K562 (cell line): ENCODE measurements around the gene CTBP2. TPM values are rescaled to one million over a fixed set of nuclear protein-coding genes. Genes with fewer than 3 reads are reported as not detected.

ENCODE experiments used
- ATAC-seq: fragments of 200-7000 bp; cut with Tn5 transposase; 3 replicates; pipeline ENCODE4 v1.9.1; 2020; ENCODE audit warnings: moderate library complexity
- BruUV-seq: library from RNA; stranded (reverse); fragments of 400-500 nt; replicated peaks from 2 replicates; lab custom pipeline; 2021; lab: Mats Ljungman, UMichigan
- CTCF ChIA-PET: fragments of 300-600 bp; formaldehyde crosslinking; extraction: SDS; loops from one replicate; lab custom pipeline; 2021; ENCODE audit warnings: low intra/inter-chr PET ratio; lab: Yijun Ruan, JAX
- POLR2A ChIA-PET: fragments of 300-600, 350-650 bp; sonication (Branson Sonifier 250); formaldehyde crosslinking; extraction: SDS; loops from one replicate; lab custom pipeline; 2021; ENCODE audit warnings: antibody characterized with exemption, inconsistent platforms; lab: Yijun Ruan, JAX
- DNase-seq, 4 experiments: peaks; one replicate each; pipeline versions ENCODE4 v3.0.0 to v3.0.0-alpha.2; 2011 to 2018; ENCODE audit warnings: low spot score in 3 of 4, mixed read lengths in 3 of 4; ENCODE audit errors: extremely low read depth in 1 of 4
- FAIRE-seq: peaks from 2 replicates; lab custom pipeline; 2011; peaks lifted over from hg19 to GRCh38; lab: Jason Lieb, UNC
- H2AFZ ChIP-seq: 2 replicates; pipeline ENCODE4 v1.6.0; 2011; ENCODE audit warnings: low read depth, low read length, control low read depth, inconsistent platforms
- H3K27ac ChIP-seq: fragments of 200-600 bp; 3 replicates; pipeline ENCODE4 v1.8.0; 2011; ENCODE audit warnings: low read depth, mild to moderate bottlenecking, control low read depth, inconsistent platforms, low read length, moderate library complexity, mixed read lengths; ENCODE audit errors: extremely low read depth
- H3K27me3 ChIP-seq, 2 experiments: fragments of 300-600 bp in 1 of 2; 2 replicates in 1 of 2; 3 replicates in 1 of 2; pipeline versions ENCODE4 v1.6.0 to v1.8.0; 2011; ENCODE audit warnings: inconsistent platforms in 2 of 2, low read length in 2 of 2, mild to moderate bottlenecking in 1 of 2, mixed read lengths in 1 of 2, moderate library complexity in 1 of 2; ENCODE audit not compliant: control insufficient read depth in 2 of 2, insufficient read depth in 2 of 2
- H3K36me3 ChIP-seq: fragments of 300-600 bp; 3 replicates; pipeline ENCODE4 v1.8.0; 2011; ENCODE audit warnings: mild to moderate bottlenecking, low read length, inconsistent platforms; ENCODE audit not compliant: control insufficient read depth, insufficient read depth
- H3K4me1 ChIP-seq, 2 experiments: fragments of 200-600 bp in 1 of 2; replicated peaks in 1 of 2; 2 replicates in 1 of 2; 3 replicates in 1 of 2; pipeline versions ENCODE4 v1.5.1 to v1.8.0; 2011; ENCODE audit warnings: inconsistent platforms in 2 of 2, low read length in 2 of 2, mild to moderate bottlenecking in 1 of 2, mixed read lengths in 1 of 2, moderate library complexity in 1 of 2; ENCODE audit not compliant: control insufficient read depth in 2 of 2, insufficient read depth in 2 of 2
- H3K4me2 ChIP-seq: 2 replicates; pipeline ENCODE4 v1.6.1; 2011; ENCODE audit warnings: low read length, control low read depth, inconsistent platforms, mixed read lengths; ENCODE audit not compliant: insufficient read depth
- H3K4me3 ChIP-seq: fragments of 200-600 bp; sonication (generic), shearing (Covaris generic); 2 replicates; pipeline ENCODE4 v1.5.1; 2016; ENCODE audit warnings: control low read depth, inconsistent platforms
- H3K79me2 ChIP-seq: fragments of 200-600 bp; 3 replicates; pipeline ENCODE4 v1.8.0; 2011; ENCODE audit warnings: low read length, inconsistent platforms; ENCODE audit not compliant: control insufficient read depth, insufficient read depth
- H3K9ac ChIP-seq, 2 experiments: 2 replicates each; pipeline versions ENCODE4 v1.6.0 to v1.6.1; 2011; ENCODE audit warnings: low read depth in 2 of 2, low read length in 2 of 2, control low read depth in 1 of 2, inconsistent platforms in 1 of 2, mild to moderate bottlenecking in 1 of 2, mixed read lengths in 1 of 2; ENCODE audit not compliant: insufficient read depth in 1 of 2
- H3K9me1 ChIP-seq: one replicate; pipeline ENCODE4 v1.6.0; 2011; ENCODE audit warnings: inconsistent platforms, mild to moderate bottlenecking, low read length, moderate library complexity; ENCODE audit not compliant: control insufficient read depth, insufficient read depth
- H3K9me3 ChIP-seq: replicated peaks from 2 replicates; pipeline ENCODE4 v1.5.1; 2011; ENCODE audit warnings: low read depth, low read length, inconsistent platforms; ENCODE audit not compliant: control insufficient read depth, insufficient read depth
- H4K20me1 ChIP-seq: replicated peaks from 2 replicates; pipeline ENCODE4 v1.6.1; 2011; ENCODE audit warnings: low read length, inconsistent platforms, mixed read lengths; ENCODE audit not compliant: control insufficient read depth, insufficient read depth
- FIP1L1 ChIP-seq: fragments of 200-400 bp; formaldehyde crosslinking; IDR thresholded peaks from 2 replicates; pipeline ENCODE4 v1.6.1; 2018; ENCODE audit warnings: mild to moderate bottlenecking, low read depth, low read length; ENCODE audit not compliant: poor library complexity, severe bottlenecking
- NR1H2 ChIP-seq: sonication (generic); formaldehyde crosslinking; IDR thresholded peaks from 2 replicates; pipeline ENCODE4 v1.4.0; 2020; ENCODE audit warnings: mild to moderate bottlenecking, missing genetic modification reagents
- SRSF9 ChIP-seq: fragments of 200-400 bp; formaldehyde crosslinking; IDR thresholded peaks from 2 replicates; pipeline ENCODE4 v1.6.1; 2017; ENCODE audit warnings: low read depth, low read length, borderline replicate concordance
- WGBS: fragments of 100-300 bp; shearing (Covaris generic); methylation state at CpG from one replicate; pipeline ENCODE4 v1.1.6; 2016; ENCODE audit warnings: low coverage, mixed read lengths; ENCODE audit not compliant: insufficient coverage; ENCODE audit errors: missing lambda C conversion rate; 5-methylcytosine and 5-hydroxymethylcytosine counted together
- in situ Hi-C: fragments of 300-500 bp; cut with MboI; formaldehyde crosslinking; loops from 4 replicates; pipeline ENCODE4 v1.15.0; 2018; ENCODE audit warnings: inconsistent platforms, mixed read lengths
- intact Hi-C: fragments of 100-400 bp; cut with micrococcal nuclease; formaldehyde crosslinking; loops from 2 replicates; pipeline ENCODE4 v1.14.2; 2022
- polyA plus RNA-seq, 8 experiments: library from polyadenylated mRNA; depleted of rRNA in 4 of 8; stranded (reverse) in 5 of 8; unstranded in 3 of 8; fragments of >200 nt; fragmentation: Nextera tagmentation in 2 of 8; fragmentation: Illumina TruSeq in 1 of 8; extraction: Ambion mirVana in 2 of 8; extraction: Trizol in 1 of 8; gene quantifications; 2 replicates each; pipeline versions ENCODE4 v1.2.1 to v1.2.3, GENCODE V29; 2011 to 2014; ENCODE audit warnings: inconsistent platforms in 1 of 8, missing spikeins in 1 of 8
- total RNA-seq, 7 experiments: library from RNA; depleted of rRNA in 6 of 7; stranded (reverse); fragments of >200 nt in 6 of 7; fragmentation: Illumina TruSeq in 2 of 7; extraction: Trizol in 2 of 7; gene quantifications; 2 replicates each; pipeline versions ENCODE4 v1.2.1 to v1.2.3, GENCODE V29; 2011 to 2021; ENCODE audit warnings: low replicate concordance in 1 of 7
- TF ChIP-seq, protein P1 (sequence below), 2 experiments: IDR thresholded peaks; 2 replicates each; pipeline ENCODE4 v1.6.1; 2011; ENCODE audit warnings: borderline replicate concordance in 1 of 2, control low read depth in 1 of 2, low read depth in 1 of 2, low read length in 1 of 2, mild to moderate bottlenecking in 1 of 2, mixed read lengths in 1 of 2, moderate library complexity in 1 of 2; ENCODE audit not compliant: insufficient read depth in 1 of 2, insufficient read length in 1 of 2, poor library complexity in 1 of 2, severe bottlenecking in 1 of 2; ENCODE audit errors: extremely low read depth in 1 of 2
- TF ChIP-seq, protein P2 (sequence below): fragments of 450-650 bp; IDR thresholded peaks from one replicate; pipeline ENCODE4 v1.6.1; 2018; ENCODE audit warnings: mild to moderate bottlenecking, moderate library complexity; ENCODE audit not compliant: partially characterized antibody

CTBP2 gene
- total and polyA plus RNA-seq, 9 of the 15 experiments (the other 6 are each of a cell fraction or from before 2014, with no cell fraction given): 1.3 to 8.8 (median 5.1) TPM

DNA sequence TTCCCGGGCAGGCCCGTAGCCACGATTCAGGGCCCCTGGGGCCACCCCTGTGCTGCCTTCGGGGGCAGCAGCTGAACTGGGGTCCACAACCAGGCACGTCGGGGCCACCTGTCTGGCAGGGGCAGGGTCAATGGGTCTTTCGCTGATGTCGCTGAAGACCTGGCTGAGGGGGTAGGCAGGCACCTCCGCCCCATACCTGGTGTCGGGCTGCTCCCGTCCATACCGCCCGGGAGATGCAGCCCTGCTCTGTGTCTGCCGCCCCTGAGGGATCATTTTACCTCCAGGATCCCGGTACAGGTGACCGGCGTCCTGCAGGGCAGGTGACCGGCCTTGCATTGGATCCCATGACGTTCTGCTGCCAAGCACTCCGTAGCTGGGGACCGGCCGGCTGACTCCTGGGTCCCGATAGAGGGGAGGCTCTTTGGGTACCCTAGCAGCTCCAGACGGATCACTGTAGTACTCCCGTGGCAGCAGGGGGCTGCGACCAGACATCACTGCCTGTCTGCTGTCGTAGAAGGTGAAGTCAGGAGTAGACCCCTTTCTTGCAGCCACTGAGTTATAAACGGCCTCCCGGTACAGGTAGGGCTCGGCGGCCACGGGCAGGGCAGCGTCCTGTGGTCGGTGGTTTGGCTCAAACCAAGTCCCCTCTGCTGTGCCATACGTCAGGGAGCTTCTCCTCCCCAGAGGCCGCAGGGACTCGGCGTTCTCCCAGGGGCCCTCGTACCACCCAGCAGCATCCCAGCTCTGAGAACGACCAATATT is 133.2 kb downstream of the CTBP2 start (continued):
- TF ChIP-seq, protein P1, sequence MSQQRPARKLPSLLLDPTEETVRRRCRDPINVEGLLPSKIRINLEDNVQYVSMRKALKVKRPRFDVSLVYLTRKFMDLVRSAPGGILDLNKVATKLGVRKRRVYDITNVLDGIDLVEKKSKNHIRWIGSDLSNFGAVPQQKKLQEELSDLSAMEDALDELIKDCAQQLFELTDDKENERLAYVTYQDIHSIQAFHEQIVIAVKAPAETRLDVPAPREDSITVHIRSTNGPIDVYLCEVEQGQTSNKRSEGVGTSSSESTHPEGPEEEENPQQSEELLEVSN (IDR thresholded peaks at IDR 0.05; ENCODE audit: borderline replicate concordance in 1 of 2, extremely low read depth in 1 of 2, insufficient read depth in 1 of 2, insufficient read length in 1 of 2, low read depth in 1 of 2, low read length in 1 of 2, poor library complexity in 1 of 2, severe bottlenecking in 1 of 2): no peak

DNA sequence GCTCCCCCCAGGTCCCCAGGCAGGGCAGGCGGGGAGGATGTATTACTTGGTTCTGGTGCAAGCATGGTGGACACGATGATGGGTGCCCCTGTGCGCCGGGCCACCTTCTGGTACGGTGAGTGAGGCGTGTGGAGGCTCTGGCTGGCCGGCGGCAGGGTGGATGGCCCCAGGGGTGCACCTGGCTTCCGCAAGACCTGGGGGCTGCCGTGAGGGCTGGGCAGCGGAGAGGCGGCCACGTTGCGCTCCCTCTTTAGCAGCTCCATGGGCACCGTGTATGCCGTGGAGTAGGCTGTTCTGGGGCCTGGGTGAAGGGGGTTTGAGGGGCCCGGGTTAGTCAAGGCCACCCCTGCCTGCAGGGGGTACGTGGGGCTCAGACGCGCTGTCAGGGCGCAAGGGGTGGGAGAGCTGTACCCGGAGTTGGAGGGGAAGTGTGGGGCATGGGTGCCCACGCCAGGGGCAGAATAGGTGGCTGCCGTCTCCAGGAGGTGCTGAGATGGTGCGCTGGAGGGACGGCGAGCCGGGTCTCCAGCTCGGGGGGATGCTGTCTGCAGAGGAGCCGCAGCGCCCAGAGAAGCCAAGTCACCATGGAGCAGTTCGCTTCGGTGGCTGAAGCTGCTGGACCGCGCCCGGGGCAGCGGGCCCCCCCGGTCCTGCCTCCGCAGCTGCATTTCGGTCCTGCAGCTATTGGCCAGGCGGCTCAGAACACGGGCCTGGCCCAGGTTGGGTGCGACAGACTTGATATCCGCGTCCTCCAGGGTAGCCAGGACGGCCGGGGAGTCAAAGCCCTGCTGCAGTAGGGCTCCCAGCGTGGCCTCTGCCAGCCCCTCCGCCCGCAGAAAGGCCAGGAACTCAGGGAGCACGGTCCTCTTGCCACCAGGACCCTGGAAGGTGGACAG is 134.1 kb downstream of the CTBP2 start:
- H3K79me2 ChIP-seq: no peaks in the 10 kb centered on the region
- no TSS peak for BruUV-seq

More for the DNA sequence above, 134.1 kb downstream of the CTBP2 start:
- Histone ChIP-seq H3K4me1 (no peaks in the 10 kb centered on the region), H3K36me3 (no peaks in the 10 kb centered on the region), H2AFZ (no peak overlapping the region), H4K20me1 (no peaks in the 10 kb centered on the region), H3K4me2 (no peak overlapping the region), H3K27ac (no peak overlapping the region), H3K4me3 (no peak overlapping the region), H3K9me1 (no peaks in the 10 kb centered on the region), H3K27me3 (no peaks in the 10 kb centered on the region), H3K9me3 (no peaks in the 10 kb centered on the region), H3K9ac (no peak overlapping the region)
- DNase-seq (no peak), ATAC-seq (no peak), FAIRE-seq (no peak)
- in situ Hi-C loops: loop anchor here (25.0 kb wide), 1 partner anchor 764 kb away; no protein-coding TSS in a partner anchor
- CTCF ChIA-PET: no interaction called here
- TF ChIP-seq SRSF9 (no peak), NR1H2 (CRISPR knock-in tag) (no peak), FIP1L1 (no peak)
- TF ChIP-seq, protein P2, sequence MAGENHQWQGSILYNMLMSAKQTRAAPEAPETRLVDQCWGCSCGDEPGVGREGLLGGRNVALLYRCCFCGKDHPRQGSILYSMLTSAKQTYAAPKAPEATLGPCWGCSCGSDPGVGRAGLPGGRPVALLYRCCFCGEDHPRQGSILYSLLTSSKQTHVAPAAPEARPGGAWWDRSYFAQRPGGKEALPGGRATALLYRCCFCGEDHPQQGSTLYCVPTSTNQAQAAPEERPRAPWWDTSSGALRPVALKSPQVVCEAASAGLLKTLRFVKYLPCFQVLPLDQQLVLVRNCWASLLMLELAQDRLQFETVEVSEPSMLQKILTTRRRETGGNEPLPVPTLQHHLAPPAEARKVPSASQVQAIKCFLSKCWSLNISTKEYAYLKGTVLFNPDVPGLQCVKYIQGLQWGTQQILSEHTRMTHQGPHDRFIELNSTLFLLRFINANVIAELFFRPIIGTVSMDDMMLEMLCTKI: no peak
- intact Hi-C loops: no loop called here
- POLR2A ChIA-PET: no interaction called here
- WGBS: no CpG with 5 or more reads among the region's 51 CpGs
